IPS-NIHi7 (cell line): ENCODE results near the gene RAC3.
A peak's percentile ranks its signal among the peaks of the same experiment; 100 is the strongest.

Source experiments
- DNase-seq: peaks from one replicate; pipeline ENCODE4 v3.0.0; 2012; ENCODE audit warnings: mixed read lengths; ENCODE audit errors: extremely low spot score

The RAC3 gene

DNA sequence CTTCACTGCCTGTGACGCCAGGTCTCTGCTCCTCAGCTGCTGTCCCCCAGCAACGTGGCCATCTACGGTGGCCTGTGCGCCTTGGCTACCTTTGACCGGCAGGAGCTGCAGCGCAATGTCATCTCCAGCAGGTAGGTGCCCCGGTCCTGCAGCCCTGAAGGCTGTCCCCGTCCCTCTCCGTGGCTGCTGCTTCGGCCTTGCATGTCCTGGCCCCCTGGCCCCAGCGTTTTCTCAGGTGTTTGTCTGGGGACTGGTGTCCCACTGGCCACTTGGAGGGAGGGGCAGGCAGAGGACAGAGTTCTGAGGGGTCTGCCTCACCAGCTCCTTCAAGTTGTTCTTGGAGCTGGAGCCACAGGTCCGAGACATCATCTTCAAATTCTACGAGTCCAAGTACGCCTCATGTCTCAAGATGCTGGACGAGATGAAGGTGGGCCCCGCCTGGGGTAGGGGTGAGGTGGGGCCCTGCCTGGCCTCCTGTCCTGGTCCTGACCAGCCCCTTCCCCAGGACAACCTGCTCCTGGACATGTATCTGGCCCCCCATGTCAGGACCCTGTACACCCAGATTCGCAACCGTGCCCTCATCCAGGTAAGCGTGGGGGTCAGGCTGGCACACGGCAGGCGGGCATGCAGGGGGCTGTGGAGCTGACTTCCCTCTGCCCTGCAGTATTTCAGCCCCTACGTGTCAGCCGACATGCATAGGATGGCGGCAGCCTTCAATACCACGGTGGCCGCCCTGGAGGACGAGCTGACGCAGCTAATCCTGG lies 24.7 kb downstream of the RAC3 start:
- no peak for DNase-seq

DNA sequence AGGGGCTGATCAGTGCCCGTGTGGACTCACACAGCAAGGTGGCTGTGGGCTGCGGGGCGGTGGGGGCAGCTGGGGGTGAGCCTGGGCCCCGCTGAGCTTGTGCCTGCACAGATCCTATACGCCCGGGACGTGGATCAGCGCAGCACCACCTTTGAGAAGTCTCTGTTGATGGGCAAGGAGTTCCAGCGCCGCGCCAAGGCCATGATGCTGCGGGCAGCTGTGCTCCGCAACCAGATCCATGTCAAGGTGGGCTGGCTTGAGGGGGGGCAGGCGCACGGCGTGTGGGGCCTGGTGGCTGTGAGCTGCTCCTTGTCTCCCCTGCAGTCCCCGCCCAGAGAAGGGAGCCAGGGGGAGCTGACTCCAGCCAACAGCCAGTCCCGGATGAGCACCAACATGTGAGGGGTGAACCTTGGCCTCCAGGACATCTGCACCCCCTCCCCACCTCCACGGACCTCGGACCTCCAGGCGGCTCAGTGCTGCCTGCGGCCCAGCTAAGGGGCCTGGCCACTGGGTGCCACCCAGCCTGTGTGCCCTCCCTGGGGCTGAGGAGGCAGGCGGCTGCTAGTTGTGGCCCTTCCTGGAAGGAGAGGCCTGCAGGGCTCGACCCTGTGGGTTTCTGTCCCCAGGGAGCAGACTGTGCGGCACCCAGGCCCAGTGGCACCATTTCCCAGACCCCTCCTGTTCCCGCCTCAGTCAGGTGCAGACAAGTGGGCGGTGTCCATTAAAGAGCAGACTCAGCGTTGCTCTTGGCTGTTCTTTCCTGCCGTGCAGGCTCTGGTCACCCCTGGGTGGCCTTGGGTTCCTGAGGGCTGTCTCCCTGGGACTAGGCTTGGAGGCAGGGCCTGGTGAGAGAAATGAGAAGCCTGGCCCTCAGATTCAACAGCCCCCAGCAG lies 25.5 kb downstream of the RAC3 start:
- DNase-seq: no peak

DNA sequence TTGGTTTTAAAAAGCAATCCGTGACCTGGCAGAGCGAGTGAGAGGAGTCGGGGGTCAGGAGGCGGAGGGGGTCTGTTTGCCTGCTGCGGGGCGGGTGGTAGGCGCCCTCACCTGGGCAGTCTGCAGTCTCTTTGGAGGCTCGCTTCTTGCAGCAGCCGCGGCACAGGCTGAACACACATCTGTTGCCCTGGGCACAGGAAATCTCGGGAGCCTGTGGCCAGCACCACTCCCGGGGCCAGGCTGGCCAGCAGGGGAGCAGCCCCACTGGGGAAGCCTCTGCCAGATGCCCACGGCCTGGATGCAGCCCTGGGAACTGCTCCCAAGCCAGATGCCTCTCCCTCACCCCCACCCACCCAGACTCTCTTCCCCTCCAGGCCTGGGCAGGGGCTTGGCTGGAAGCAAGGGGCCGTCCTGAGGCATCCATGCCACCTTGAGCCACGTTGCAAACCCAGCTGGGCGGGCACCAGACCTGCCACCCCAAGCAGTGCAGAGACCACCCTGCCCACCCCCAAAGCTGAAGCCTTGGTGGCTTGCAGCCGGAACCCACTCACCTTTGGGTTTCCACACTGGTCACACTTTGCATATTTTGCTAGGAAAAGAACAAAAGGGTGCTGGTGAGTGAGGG lies 26.9 kb downstream of the RAC3 start:
- no peak for DNase-seq

DNA sequence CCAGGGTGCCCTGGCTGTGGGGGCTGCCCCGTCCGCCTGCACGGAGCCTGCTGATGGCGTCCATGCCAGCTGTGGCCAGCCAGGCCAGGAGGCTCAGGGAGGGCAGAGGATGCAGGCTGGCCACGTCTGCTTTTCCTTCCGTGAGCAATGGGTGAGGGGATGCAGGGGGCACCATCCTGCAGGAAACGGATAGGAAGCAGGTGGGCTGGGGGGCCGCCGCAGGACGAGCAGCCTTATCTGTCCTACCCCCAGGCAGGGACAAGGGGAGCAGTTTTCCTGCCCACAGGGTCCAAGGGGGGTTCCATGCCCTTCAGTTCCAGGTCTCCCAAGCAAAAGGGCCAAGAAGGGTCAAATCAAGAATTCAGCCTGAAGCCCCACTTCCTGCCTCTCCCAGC lies 27.4 kb downstream of the RAC3 start:
- DNase-seq: no peak

DNA sequence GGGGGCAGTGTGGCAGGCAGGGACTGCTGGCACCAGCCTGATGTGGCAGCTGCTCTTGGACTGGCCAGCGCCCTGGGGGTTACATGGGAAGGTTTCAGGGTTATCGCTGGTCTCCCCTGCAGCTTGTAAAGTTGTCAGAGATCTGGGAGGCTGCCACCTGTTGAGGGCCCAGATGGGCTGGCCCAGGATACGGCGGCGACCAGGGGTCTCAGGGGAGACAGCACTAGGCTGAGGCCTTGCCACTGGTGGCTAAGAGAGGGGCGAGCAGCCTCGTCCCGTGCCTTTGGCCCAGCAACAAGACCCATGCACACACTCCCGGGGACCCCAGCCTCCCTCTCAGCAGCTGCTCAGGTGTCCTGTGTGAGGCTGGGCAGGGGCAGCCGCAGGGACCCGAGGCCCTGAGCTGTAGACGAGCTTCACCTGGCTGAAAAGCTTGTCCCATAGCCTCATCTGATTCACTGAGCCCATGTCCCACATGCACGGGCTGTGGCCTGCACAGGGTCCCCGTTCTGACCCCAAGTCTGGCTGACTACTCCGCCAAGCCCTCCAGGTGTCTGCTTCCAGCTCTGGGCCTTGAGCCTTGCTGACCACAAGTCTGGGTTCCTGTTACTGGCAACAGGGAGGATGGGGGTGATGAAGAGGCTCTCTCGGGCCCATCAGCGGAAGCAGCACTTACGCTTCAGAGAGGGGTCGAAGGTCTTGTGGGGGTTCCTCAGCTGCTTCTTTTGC lies 28.0 kb downstream of the RAC3 start:
- no peak for DNase-seq

DNA sequence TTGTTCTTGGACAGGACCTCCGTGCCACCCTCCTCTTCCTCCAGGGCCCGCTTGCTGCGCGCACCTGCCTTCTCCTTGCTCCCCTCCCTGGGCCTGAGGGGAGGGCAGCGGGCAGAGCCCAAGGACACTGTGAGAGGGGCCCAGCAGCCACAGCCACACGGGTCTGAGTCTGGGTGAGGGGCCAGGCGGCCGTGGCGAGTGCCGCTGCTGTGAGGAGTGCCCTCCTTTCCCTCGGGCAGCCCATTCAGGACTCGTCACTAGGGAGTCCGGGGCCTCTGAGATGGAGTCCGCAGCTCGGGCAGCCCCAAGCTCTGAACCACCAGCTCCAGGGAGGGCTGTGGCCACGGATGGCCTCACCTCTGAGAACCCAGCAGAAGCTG lies 28.5 kb downstream of the RAC3 start:
- no peak for DNase-seq

DNA sequence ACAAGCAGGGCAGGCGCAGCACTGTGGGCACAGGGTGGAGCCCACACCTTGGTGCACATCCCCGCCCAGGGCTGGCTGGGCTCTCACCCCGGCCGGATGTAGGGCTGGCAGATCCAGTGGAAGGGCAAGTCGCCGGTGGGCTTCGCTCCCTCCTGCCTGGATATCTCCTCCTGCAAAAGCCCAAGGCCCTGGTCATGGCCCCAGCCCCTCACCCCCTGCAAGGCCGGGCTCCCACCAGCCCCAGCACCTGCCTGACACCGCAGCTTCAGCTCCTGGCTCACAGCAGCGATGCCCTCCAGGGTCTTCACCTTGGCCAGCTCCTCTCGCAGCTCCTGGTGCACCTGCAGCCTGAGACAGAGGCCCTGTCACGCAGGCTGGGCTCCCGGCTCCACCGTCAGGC lies 29.1 kb downstream of the RAC3 start:
- DNase-seq: no peak

DNA sequence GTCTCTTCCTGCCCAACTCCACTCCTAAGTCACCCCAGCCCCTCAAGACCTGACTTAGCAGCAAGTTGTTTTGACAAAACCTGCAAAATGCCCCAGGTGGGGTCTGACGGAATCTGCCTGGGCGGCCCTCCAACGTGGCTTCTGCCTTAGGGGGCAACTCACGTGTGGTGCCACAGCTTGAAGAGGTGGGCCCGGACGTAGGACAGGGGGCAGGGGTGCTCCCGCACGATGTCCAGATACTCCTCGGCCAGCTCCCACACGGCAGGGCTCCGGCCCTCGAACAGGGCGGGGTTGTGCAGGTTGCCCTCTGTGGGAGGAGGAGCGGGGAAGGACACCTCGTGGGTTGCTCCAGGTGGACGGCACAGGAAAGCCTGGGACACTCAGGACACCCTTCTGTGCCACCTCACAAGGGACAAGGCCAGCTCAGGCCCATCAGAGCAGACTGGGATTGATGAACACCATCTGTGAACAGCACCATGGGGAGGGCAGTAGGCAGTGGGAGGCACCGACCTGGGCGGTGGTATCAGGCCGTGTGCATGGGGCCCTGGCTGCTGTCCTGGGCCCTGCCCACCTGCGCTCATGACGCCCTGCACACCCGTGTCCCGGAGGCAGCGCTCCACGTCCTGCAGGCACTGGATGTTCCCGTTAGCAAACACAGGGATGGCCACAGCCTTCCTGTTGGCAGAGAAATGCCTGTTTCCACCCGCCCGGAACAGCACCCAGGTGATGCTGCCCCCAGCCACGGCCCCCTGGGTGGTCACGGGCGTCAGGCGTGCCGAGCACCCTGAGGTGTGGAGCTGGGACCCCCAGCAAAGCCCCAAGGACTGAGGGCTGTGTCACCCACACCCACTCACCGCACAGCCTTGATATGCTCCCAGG lies 29.8 kb downstream of the RAC3 start:
- no peak for DNase-seq

DNA sequence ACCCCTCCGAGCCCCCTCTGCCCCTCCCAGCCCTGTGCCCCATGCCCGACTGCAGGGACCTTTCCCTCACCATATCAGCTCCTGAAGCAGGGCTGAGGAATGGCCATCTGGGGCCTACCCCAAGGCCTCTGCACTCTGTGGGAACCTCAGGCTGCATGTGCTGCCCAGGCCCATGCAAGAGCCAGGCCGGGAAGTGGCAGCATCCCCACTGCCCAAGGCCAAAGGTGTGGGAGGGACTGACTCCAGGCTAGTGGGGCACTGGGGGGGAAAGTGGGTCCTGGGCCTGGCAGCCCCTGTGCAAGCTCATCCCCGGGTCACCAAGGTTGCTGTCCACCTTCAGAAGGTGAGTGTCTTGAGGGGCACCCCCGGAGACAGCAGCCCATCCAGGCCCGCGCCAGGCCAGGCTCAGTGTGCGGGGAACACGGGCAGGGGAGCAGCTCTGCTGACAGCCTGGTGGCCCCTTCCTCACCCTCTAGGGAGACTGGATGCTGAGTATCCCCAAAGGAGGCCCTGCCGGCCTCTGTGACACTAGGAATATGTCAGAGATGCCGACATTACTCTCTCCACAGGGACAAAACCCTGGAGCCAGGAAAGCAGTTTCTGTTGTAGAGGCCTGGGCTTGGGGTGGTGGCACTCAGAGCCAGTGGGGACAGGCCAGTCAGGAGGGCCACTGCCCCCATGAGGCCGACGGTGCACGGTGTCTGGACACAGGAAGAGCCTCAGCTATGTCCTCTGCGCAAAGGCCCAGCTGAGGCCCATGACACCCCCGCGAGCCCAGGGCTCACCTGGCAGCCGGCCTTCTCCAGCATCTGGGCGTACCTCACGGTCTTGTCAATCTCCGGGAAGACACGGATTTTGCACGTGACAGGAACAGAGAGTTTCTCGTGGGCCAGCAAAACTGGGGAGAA lies 30.9 kb downstream of the RAC3 start:
- DNase-seq: no peak

DNA sequence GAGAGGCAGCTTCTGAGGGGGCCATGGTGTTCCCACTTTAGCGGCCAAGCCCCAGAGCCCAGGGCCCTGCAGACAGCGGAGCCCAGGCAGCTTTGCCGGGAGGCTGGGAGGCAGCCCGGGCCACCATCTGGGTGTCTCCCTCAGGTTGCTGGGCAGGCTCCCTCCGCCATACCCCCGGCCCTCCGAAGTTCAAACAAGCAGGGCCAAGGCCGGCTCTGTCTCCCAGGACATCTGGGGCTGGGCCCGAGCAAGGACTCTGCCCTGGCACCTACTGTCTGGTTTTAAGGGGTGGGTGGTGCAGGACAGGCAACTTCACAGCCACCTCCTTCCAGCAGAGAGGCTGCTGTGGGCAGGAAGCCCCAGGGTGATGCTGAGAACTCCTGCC lies 31.5 kb downstream of the RAC3 start:
- no peak for DNase-seq

DNA sequence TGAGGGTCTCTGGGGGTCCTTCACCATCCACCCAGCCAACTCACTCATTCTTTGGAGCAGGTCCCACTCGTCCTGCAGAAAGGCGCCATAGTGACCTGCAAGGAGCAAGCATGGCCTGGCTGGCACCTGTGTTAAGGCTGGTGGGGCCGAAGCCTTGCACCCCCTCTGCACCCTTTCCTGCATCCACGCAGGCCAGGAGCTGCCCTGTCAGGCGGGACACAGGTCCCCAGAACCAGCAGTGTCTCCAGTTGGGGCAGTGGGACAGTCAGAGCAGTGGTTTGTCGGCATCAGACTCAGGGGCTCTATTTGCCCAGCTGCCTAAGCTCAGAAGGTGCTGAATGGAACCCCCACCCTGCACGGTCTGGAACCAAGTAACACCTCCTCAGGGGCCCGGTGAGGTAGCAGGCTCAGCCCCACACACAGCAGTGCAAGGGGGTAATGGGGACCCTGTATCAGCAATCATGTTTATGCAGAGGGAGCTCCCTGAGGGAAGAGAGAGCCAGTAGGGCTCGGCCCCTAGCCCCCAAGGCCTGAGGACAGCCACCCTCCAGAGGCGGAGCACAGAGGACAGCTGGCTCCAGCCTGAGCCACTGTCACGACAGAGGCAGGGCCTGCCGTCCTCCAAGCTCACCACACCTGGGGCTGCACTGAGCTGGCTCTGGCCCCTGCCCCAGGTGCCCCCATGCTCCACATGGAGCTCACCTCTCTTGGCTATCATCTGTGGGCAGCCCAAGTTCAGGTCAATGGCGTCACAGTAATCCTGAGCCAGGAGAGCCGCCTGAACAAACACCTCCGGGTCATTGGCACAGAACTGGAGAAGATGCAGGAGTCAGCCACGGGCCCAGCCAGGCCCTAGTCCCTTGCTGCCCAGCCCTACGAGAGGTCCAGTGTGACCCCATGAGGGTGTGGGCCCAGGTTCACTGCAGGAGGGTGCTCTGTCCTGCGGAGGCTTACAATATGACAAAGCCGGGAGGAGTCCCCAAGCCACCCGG lies 32.2 kb downstream of the RAC3 start:
- no peak for DNase-seq

DNA sequence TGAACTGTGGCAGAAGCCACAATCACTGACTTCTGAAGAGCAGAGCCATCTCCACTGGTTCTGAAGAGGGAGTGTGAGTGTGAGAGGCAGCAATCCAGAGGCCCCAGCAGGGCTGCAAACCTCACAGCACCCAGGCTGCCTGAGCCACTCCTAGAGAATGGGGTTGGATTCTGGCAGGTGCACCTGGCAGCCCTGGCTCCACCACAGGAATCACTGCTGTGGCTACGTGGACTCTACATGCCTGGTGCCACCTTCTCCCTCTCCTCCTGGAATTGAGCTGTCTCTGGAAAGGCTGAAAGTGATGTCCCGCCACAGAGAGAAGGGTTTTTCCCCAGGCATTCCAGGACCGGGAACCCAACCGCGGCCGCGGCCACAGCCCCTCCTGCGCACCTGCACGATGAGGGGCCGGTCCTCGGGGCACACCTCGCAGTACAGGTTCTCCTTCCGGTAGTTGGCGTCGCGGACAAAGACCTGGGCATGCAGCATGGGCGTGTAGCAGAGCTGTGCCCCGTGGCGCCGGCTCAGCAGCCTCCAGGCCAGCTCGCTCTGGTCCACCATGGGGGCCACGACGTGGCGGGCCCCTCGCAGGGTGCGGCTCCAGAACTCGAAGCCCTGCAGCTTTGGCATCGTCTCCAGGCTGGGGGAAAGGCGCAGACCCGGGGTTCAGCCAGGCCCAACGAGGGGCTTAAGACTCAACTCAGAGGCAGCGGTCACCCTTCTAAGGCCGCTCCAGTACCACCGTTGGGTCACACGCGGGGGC lies 33.1 kb downstream of the RAC3 start:
- no peak for DNase-seq

DNA sequence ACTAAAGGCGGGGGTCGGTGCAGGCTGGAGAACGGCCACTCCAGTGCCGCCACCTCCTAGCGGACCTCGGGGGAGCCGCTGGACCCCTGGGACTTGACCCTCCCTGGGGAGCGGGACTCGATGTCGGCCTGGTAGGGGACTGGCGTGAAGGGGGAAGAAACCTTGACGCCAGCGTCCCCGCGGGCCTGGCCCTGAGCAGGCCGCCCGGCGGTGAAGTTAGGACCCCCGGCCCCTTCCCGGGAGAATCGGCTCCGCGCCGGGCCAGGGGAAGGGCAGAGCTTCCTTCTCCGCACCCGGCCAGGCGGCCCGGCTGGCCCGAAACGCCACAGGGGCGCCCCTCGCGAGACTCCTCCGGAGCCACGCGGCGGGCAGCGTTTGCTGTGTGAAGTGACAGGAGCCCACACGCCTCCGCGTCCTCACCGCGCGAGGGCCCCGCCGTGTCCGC lies 33.7 kb downstream of the RAC3 start:
- peak; percentile 43 for DNase-seq

DNA sequence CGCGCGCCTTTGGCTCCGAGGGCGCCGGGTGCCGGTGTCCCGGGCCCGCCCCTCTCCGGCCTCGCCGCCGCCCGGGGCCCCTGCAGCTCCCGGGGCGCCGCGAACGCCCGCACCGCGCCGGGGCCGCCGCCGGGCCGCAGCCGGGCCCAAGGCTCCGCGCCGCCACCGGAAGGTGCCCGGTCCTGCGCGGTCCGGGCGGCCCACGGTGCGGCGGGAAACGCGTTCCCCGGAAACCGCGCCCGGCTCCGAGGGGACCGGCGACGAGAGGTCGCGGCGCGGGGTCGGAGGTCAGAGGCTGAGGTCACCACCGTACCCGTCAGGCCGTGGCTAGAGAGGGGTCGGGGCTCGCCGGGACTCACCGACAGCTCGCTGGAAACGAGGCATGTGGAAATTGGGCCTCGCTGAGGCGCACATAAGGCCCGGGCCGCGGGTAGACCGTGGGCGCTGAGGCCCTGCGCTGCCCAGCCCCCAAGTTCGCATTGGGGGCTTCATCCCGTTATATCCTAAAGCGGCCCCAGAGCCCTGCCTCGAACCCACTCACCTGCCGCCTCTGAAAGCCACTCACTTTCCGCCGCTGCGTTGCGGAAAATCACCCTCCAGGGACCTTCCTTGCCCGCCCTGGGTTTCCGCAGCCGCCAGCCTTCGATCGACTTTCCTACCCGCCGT lies 34.3 kb downstream of the RAC3 start, which contains the start of gene DUS1L:
DUS1L (minus strand) TSS at position 167 of the 666 bp plus-strand sequence. CDS start 745 bp downstream, outside the sequence.
- DNase-seq: peak; percentile 93

DNA sequence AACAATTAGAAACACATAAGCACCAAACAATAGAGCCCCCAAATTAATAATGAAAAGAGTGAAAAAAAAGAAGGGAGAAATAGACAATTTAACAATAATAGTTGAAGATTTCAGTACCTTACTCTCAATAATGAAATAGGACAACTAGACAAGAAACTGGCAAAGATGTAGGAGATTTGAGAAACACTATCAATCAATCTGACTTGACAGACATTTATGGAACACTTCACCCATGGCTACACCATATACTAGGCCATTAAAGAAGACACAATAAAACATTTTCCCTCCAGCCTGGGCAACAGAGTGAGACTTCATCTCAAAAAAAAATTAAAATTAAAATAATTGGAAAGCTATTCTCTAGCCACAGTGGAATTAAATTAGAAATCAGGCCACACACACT lies 39.1 kb downstream of the RAC3 start:
- no peak for DNase-seq

DNA sequence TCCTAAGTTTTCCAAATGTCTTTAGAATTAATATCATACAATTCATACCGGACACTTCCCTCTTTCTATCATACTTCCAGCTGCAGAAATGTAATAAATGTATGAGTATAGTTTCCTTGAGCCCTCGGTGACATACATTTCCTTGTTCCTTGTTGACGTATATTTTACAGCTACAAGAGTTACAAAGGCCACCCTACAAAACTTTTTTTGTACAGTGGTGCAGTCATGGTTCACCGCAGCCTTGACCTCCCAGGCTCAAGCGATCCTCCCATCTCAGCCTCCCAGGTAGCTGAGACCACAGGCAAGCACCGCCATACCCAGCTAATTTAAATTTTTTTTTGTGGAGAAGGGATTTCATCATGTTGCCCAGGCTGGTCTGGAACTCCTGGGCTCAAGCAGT lies 41.3 kb downstream of the RAC3 start:
- DNase-seq: no peak

DNA sequence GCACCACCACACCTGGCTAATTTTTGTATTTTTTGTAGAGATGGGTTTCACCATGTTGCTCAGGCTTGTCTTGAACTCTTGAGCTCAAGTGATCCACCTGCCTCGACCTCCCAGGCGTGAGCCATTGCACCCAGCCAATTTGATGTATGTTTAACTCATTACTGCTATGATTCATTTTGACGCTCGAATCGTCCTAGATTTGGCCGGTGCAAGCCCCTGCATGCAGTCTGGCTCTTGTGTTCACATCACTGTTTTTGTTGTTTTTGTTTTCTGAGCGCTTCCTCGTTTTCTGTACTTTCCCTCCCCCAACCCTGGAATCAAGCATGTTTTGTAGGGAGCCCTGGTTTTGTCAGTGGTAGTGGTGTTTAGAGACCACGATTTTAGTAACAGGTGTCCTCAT lies 42.0 kb downstream of the RAC3 start:
- no peak for DNase-seq
